ENCODE results near the gene REPS2.

The REPS2 gene

GRCh38 chrX:16946361-16946964, at the start of gene REPS2:
REPS2 (plus strand) TSS chrX:16946658; CDS start chrX:16946862, 204 bp downstream.
- H3K4me3 Mint-ChIP-seq, result peak within 1 kb of the TSS; percentile 89
- H3K4me1 Mint-ChIP-seq, result peaks cover 4% of the 10 kb centered on the region
- ATAC-seq (ENCODE audit: low read depth), result peak; percentile 93
- peak; percentile 39 to 57 for DNase-seq (ENCODE audit: low spot score in 2 of 2)
- H3K27ac Mint-ChIP-seq, result no peak within 1 kb of the TSS
- H3K9me3 Mint-ChIP-seq, result no peaks in the 10 kb centered on the region
- H3K27me3 Mint-ChIP-seq, result peaks cover 1% of the 10 kb centered on the region
- no peaks in the 10 kb centered on the region for H3K36me3 Mint-ChIP-seq

- H3K27ac Mint-ChIP-seq, result no peak overlapping the region
- ATAC-seq (ENCODE audit: low read depth) (no peak), DNase-seq (ENCODE audit: low spot score in 2 of 2) (no peak)
- H3K27me3 Mint-ChIP-seq, result peaks cover 2% of the 10 kb centered on the region
- peaks cover 5% of the 10 kb centered on the region for H3K4me1 Mint-ChIP-seq
- no peak overlapping the region for H3K4me3 Mint-ChIP-seq
- H3K9me3 Mint-ChIP-seq, result no peaks in the 10 kb centered on the region
- no peaks in the 10 kb centered on the region for H3K36me3 Mint-ChIP-seq
Observed at GRCh38 chrX:16897445-16897844, 49.0 kb upstream of the REPS2 start.

DNA sequence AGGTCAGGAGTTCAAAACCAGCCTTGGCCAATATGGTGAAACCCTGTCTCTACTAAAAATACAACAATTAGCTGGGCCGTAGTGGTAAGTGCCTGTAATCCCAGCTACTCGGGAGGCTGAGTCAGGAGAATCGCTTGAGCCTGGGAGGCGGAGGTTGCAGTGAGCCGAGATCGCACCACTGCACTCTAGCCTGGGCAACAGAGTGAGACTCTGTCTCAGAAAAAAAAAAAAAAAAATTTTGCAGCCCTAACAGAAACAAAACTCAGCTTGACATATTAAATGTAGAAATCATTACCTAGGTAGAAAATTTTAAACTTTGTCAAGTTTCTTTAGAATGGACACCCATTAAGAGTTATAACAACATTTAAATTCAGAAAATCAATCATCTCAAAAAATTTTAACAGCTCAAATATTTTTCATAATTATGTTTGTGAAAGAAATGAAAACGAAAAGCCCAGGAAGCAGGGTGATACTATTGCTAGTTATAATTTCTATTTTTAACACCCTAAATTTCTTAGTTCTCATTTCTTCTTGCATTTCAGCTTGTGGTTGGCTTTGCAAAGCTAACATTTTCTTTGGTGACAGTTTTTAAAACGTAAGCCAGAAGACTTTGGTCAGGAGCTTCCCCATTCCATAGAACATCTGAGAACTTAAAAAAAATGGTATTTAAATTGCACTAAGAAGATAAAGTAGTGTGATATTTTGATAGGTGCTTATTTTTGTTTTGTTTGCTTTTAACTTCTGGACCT, 43.0 kb upstream of the REPS2 start:
- DNase-seq (ENCODE audit: low spot score in 2 of 2) (no peak), ATAC-seq (ENCODE audit: low read depth) (peak; percentile 52)
- Mint-ChIP-seq H3K27ac (no peak overlapping the region), H3K4me1 (no peaks in the 10 kb centered on the region), H3K4me3 (no peak overlapping the region), H3K9me3 (no peaks in the 10 kb centered on the region), H3K27me3 (peaks cover 1% of the 10 kb centered on the region), H3K36me3 (no peaks in the 10 kb centered on the region)

DNA sequence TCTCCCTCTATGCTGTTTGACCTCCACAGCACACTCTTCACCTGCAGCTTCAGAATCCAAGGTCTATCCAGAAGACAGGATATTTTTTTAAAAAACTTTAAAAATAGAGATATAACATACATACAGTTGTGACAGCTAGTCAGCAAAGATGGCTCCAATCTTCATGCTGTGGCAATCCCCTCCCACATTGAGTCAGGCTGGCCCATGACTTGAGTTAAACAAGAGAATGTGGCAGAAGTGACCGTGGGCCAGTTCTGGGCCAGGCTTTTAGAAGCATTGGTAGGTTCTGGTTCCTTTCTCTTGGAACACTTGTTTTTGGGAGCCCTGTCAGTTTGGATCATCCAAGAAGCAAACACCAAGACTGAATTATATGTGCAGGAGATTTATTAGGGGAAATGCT, 36.1 kb upstream of the REPS2 start:
- H3K27ac Mint-ChIP-seq, result no peak overlapping the region
- no peak for ATAC-seq (ENCODE audit: low read depth)
- no peak for DNase-seq (ENCODE audit: low spot score in 2 of 2)
- H3K9me3 Mint-ChIP-seq, result no peaks in the 10 kb centered on the region
- H3K4me3 Mint-ChIP-seq, result no peak overlapping the region
- no peaks in the 10 kb centered on the region for H3K27me3 Mint-ChIP-seq
- H3K4me1 Mint-ChIP-seq, result no peaks in the 10 kb centered on the region
- H3K36me3 Mint-ChIP-seq, result no peaks in the 10 kb centered on the region

GRCh38 chrX:16914058-16914457, 32.4 kb upstream of the REPS2 start:
- H3K36me3 Mint-ChIP-seq, result no peaks in the 10 kb centered on the region
- H3K27ac Mint-ChIP-seq, result peak overlapping the region; percentile 51
- peaks cover 2% of the 10 kb centered on the region for H3K27me3 Mint-ChIP-seq
- no peaks in the 10 kb centered on the region for H3K9me3 Mint-ChIP-seq
- H3K4me1 Mint-ChIP-seq, result no peaks in the 10 kb centered on the region
- ATAC-seq (ENCODE audit: low read depth) (no peak), DNase-seq (ENCODE audit: low spot score in 2 of 2) (no peak)
- H3K4me3 Mint-ChIP-seq, result no peak overlapping the region

DNA sequence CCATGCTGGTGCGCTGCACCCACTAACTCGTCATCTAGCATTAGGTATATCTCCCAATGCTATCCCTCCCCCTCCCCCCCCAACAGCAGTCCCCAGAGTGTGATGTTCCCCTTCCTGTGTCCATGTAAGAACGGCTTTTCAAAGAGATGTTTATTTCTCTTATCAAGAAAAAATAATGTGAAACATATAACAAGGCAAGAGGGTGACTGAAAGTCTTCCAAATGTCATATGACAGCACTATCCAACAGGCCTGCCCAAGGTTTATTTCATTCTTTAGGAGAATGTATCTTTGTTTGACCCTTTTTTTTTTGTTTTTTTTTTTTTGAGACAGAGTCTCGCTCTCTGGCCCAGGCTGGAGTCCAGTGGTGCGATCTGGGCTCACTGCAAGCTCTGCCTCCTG, 29.9 kb upstream of the REPS2 start:
- no peak for ATAC-seq (ENCODE audit: low read depth)
- H3K9me3 Mint-ChIP-seq, result no peaks in the 10 kb centered on the region
- no peaks in the 10 kb centered on the region for H3K36me3 Mint-ChIP-seq
- H3K4me1 Mint-ChIP-seq, result no peaks in the 10 kb centered on the region
- DNase-seq (ENCODE audit: low spot score in 2 of 2), result no peak
- H3K27me3 Mint-ChIP-seq, result peaks cover 4% of the 10 kb centered on the region
- H3K4me3 Mint-ChIP-seq, result no peak overlapping the region
- H3K27ac Mint-ChIP-seq, result no peak overlapping the region

- Mint-ChIP-seq H3K36me3 (no peaks in the 10 kb centered on the region), H3K9me3 (no peaks in the 10 kb centered on the region), H3K27me3 (peaks cover 4% of the 10 kb centered on the region), H3K4me1 (no peaks in the 10 kb centered on the region), H3K27ac (no peak overlapping the region), H3K4me3 (no peak overlapping the region)
- ATAC-seq (ENCODE audit: low read depth), result no peak
- DNase-seq (ENCODE audit: low spot score in 2 of 2), result no peak
Observed at GRCh38 chrX:16917120-16917519, 29.3 kb upstream of the REPS2 start.

DNA sequence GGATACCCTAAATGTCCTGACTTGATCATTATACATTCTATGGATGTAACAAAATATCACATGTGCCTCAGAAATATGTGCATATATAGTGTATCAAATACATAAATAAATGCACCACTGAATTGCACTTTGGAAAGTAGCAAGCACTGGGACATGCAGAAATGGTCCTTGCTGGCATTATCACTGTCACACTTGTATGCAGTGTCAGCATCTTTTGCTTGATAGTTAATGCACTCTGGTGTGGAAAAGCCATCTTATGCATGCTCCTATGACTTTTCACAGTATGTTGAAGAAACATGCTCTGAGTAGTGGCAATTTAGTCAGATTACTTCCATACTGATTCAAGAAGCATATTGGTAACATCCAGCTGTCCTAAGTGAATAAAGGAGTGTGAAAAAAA, 27.5 kb upstream of the REPS2 start:
- Mint-ChIP-seq H3K36me3 (no peaks in the 10 kb centered on the region), H3K9me3 (no peaks in the 10 kb centered on the region), H3K27ac (no peak overlapping the region), H3K4me1 (no peaks in the 10 kb centered on the region), H3K27me3 (peaks cover 4% of the 10 kb centered on the region), H3K4me3 (no peak overlapping the region)
- DNase-seq (ENCODE audit: low spot score in 2 of 2) (no peak), ATAC-seq (ENCODE audit: low read depth) (no peak)

DNA sequence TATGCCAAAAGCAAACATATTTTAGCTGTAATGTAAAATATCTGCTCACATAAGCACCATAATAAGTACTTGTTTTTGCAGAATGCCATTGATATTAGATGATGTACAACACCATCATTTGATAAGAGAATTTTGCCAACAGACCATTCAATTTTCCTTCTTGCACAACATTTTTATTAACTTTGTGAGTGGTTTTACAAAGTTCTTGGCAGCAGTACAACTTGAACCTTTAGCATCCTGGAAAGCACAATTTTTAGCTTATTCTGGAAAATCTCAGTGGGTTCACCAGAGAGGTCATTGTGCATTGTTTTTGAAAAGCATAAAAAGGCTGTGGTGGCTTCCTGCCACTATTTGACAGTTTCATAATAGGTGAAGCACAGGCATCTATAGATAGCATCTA, 26.4 kb upstream of the REPS2 start:
- Mint-ChIP-seq H3K4me3 (no peak overlapping the region), H3K36me3 (no peaks in the 10 kb centered on the region), H3K4me1 (no peaks in the 10 kb centered on the region), H3K27me3 (peaks cover 4% of the 10 kb centered on the region), H3K27ac (no peak overlapping the region), H3K9me3 (no peaks in the 10 kb centered on the region)
- no peak for DNase-seq (ENCODE audit: low spot score in 2 of 2)
- no peak for ATAC-seq (ENCODE audit: low read depth)

GRCh38 chrX:16923157-16923556, 23.3 kb upstream of the REPS2 start:
- Mint-ChIP-seq H3K4me3 (no peak overlapping the region), H3K9me3 (no peaks in the 10 kb centered on the region), H3K27ac (no peak overlapping the region), H3K4me1 (no peaks in the 10 kb centered on the region), H3K27me3 (peaks cover 6% of the 10 kb centered on the region), H3K36me3 (no peaks in the 10 kb centered on the region)
- ATAC-seq (ENCODE audit: low read depth), result no peak
- DNase-seq (ENCODE audit: low spot score in 2 of 2), result no peak

- no peaks in the 10 kb centered on the region for H3K4me1 Mint-ChIP-seq
- peaks cover 2% of the 10 kb centered on the region for H3K27me3 Mint-ChIP-seq
- no peaks in the 10 kb centered on the region for H3K9me3 Mint-ChIP-seq
- ATAC-seq (ENCODE audit: low read depth) (no peak), DNase-seq (ENCODE audit: low spot score in 2 of 2) (no peak)
- no peak overlapping the region for H3K4me3 Mint-ChIP-seq
- no peak overlapping the region for H3K27ac Mint-ChIP-seq
- no peaks in the 10 kb centered on the region for H3K36me3 Mint-ChIP-seq
Observed at GRCh38 chrX:16924631-16925480, 21.6 kb upstream of the REPS2 start.

DNA sequence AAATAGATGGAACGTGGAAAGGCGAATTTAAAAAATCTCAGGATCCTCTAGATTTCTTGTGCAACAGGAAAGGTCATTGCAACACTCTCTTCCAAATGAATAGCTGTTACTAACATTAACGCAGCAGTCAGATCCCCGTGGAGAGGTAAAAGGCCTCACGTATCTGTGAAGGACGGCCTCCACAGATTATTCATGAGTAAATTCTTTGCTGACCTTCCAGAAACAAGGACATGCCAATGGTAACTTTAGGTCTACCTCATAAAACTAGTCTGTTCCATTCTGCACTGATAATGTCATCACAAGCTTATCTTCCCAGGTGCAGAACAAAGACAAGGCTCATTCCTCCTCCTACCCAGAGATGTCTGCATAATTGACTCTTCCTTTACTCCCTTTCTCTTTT, 16.1 kb upstream of the REPS2 start:
- no peak overlapping the region for H3K4me3 Mint-ChIP-seq
- no peak overlapping the region for H3K27ac Mint-ChIP-seq
- no peak for DNase-seq (ENCODE audit: low spot score in 2 of 2)
- no peak for ATAC-seq (ENCODE audit: low read depth)
- H3K4me1 Mint-ChIP-seq, result no peaks in the 10 kb centered on the region
- no peaks in the 10 kb centered on the region for H3K9me3 Mint-ChIP-seq
- peaks cover 2% of the 10 kb centered on the region for H3K27me3 Mint-ChIP-seq
- H3K36me3 Mint-ChIP-seq, result no peaks in the 10 kb centered on the region

DNA sequence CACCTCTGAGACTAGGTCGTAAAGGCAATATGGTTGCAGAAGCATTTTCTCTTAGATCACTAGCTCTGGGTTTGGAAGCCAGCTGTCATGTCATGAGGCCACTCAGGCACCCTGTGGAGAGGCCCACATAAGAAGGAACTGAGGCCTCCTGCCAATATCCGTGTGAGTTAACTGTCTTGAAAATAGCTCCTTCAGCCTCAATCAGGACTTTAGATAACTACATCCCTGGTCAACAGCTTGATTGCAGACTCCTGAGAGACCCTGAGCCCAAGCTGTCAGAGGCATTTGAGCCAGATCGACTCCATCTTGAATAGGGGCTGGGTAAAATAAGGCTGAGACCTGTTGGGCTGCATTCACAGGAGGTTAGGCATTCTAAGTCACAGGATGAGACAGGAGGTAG, 15.1 kb upstream of the REPS2 start:
- Mint-ChIP-seq H3K27ac (no peak overlapping the region), H3K4me1 (no peaks in the 10 kb centered on the region), H3K27me3 (peaks cover 5% of the 10 kb centered on the region), H3K9me3 (no peaks in the 10 kb centered on the region), H3K4me3 (no peak overlapping the region), H3K36me3 (no peaks in the 10 kb centered on the region)
- DNase-seq (ENCODE audit: low spot score in 2 of 2) (no peak), ATAC-seq (ENCODE audit: low read depth) (no peak)

DNA sequence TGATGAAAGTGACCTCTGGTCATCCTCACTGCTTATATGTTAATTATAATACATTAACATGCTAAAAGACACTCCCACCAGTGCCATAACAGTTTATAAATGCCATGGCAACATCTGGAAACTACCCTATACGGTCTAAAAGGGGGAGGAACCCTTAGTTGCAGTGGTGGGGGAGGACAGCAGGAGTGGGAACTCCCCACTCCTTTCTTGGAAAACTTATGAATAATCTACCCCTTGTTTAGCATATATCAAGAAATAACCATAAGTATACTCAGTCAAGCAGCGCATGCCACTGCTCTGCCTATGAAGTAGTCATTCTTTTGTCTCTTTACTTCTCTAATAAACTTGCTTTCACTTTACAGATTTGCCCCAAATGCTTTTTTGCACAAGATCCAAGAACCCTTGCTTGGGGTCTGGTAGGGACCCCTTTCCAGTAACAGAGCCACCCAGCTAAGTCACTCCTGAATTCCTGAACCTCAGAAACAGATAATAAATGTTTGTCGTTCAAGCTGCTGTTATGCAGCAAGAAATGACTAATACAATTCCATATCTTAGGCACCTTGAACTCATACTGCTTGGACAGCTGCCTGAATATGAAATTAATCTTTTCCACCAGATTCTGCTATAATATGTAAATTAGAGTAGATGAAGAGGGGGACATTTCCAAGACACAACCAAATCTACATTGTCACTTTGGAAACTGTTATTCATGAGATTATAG, 14.4 kb upstream of the REPS2 start:
- Mint-ChIP-seq H3K4me3 (no peak overlapping the region), H3K27ac (no peak overlapping the region), H3K4me1 (no peaks in the 10 kb centered on the region), H3K36me3 (no peaks in the 10 kb centered on the region), H3K27me3 (peaks cover 6% of the 10 kb centered on the region), H3K9me3 (no peaks in the 10 kb centered on the region)
- ATAC-seq (ENCODE audit: low read depth) (peak; percentile 27), DNase-seq (ENCODE audit: low spot score in 2 of 2) (no peak)
